MM.1S (cell line): ENCODE data around the gene ATP8B4.

Source experiments
- CTCF ChIP-seq: fragments of 300-600 bp; sonication (generic); IDR thresholded peaks from 2 replicates; pipeline ENCODE4 v1.5.1; 2016; ENCODE audit warnings: antibody characterized with exemption, low read length, mixed read lengths
- EZH2 ChIP-seq: fragments of 300-600 bp; sonication (generic); optimal IDR thresholded peaks from 2 replicates; pipeline ENCODE3; 2017; ENCODE audit warnings: low read depth, mild to moderate bottlenecking, antibody characterized with exemption, low read length, mixed read lengths

DNA sequence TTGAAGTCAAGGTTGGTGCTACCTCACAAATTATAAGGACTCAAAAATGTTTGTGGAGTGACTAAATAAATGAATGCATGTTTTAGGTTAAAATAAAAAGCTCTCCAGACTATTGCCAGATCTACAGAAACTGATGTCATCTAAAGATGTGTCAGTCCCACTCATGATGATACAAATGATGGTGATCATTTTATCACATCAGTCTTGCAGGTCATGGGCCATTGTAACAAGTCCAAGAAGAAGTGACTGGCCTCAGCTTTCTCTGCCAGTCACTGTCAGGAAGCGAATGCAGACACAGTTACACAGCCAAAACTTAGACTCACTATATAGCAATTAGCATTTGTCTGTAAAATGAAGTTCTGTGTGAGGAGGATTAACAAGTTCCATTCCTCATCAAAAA is 18.5 kb downstream of the ATP8B4 start:
- TF ChIP-seq CTCF (no peak), EZH2 (no peak)
